OCI-LY1 (cell line): ENCODE results near the gene B3GALT6.

Experiments used
- EZH2 ChIP-seq: fragments of 200-600 bp; sonication (generic), shearing (Covaris generic); IDR thresholded peaks from 2 replicates; pipeline ENCODE4 v1.8.0; 2017; ENCODE audit warnings: borderline replicate concordance, mixed run types, mild to moderate bottlenecking, antibody characterized with exemption, low read length, moderate library complexity, mixed read lengths
- TF ChIP-seq, protein P1 (sequence below): fragments of 200-600 bp; sonication (generic), shearing (Covaris generic); IDR thresholded peaks from 2 replicates; pipeline ENCODE4 v1.5.1; 2017; ENCODE audit warnings: mild to moderate bottlenecking, antibody characterized with exemption, low read length, moderate library complexity, mixed read lengths

DNA sequence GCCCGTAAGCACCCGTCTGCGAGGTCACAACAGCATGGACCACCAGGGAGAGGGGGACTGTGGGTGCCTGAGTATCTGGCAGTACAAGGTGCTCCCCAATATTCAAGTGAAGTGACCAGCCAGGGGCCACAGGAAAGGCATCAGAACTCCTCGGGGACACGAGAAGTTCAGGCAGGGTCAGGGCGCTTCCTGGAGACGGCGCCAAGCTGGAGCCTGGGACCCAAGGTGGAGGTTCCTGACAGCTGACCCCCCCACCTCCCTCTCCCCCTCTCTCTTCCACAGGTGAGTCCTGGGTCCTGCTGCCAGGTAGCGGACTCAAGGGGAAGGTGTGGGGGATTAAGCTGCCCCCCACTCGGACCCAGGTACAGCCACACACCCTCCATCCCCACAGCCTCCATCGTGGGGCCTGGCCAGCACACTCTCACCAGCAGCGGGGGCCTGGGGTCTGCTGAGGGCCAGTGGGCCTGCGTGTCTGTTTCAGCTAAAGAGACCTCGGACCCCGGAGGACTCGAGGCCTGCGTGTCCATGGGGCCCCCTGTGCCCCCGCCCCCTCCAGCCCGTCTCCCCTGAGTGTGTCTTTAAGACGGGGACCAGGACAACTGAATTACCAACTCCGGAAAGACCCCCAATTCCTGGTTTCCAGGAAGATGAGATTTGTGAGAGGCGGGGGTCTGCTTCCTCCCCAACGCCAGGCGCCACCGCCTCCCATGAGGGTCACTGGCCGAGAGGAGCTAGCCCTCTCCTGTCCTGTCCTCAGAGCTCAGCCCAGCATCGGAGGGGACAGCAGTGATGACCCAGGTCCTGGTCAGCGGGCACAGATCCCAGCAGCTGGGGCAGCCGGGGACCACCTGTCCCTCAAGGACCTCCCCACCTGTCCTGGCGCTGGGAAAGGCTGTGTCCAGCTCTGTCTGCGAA lies 31.8 kb upstream of the B3GALT6 start:
- TF ChIP-seq, protein P1, sequence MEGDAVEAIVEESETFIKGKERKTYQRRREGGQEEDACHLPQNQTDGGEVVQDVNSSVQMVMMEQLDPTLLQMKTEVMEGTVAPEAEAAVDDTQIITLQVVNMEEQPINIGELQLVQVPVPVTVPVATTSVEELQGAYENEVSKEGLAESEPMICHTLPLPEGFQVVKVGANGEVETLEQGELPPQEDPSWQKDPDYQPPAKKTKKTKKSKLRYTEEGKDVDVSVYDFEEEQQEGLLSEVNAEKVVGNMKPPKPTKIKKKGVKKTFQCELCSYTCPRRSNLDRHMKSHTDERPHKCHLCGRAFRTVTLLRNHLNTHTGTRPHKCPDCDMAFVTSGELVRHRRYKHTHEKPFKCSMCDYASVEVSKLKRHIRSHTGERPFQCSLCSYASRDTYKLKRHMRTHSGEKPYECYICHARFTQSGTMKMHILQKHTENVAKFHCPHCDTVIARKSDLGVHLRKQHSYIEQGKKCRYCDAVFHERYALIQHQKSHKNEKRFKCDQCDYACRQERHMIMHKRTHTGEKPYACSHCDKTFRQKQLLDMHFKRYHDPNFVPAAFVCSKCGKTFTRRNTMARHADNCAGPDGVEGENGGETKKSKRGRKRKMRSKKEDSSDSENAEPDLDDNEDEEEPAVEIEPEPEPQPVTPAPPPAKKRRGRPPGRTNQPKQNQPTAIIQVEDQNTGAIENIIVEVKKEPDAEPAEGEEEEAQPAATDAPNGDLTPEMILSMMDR, result no peak
- no peak for TF ChIP-seq EZH2
